NT2/D1 (cell line): ENCODE results near the gene SCN3B.

Experiments used
- SUZ12 ChIP-seq: IDR thresholded peaks from 2 replicates; pipeline ENCODE4 v1.6.1; 2011; ENCODE audit not compliant: insufficient read length, insufficient read depth; ENCODE audit errors: extremely low read depth
- YY1 ChIP-seq: IDR thresholded peaks from 2 replicates; pipeline ENCODE4 v1.6.1; 2011; ENCODE audit not compliant: insufficient read length, insufficient read depth
- ZNF274 ChIP-seq: IDR thresholded peaks from 2 replicates; pipeline ENCODE4 v1.6.1; 2011; ENCODE audit warnings: mild to moderate bottlenecking, low read depth, low read length

GRCh38 chr11:123641495-123641840 lies 13.0 kb downstream of the SCN3B start:
- TF ChIP-seq YY1: no peak
- TF ChIP-seq ZNF274: no peak
- TF ChIP-seq SUZ12: no peak
